ENCODE results near the gene PILRA. TPM values are rescaled to one million over a fixed set of nuclear protein-coding genes. Genes with fewer than 3 reads are reported as not detected.

PILRA gene
- total and polyA plus RNA-seq, 2 of the 13 experiments (the other 11 are each of a cell fraction or from before 2014, with no cell fraction given) = 0.13 to 1.3 TPM

GRCh38 chr7:100428967-100429636 lies 55.8 kb downstream of the PILRA start (continued):
- TF ChIP-seq ZNF318 (CRISPR knock-in tag; IDR thresholded peaks at IDR 0.05) (no peak), SP140L (CRISPR knock-in tag; IDR thresholded peaks at IDR 0.05; ENCODE audit: borderline replicate concordance) (peak; percentile 73; the same call in 1 of the 2 replicates), ZSCAN21 (CRISPR knock-in tag; IDR thresholded peaks at IDR 0.05; ENCODE audit: borderline replicate concordance) (peak; percentile 53), PHF21A (CRISPR knock-in tag; IDR thresholded peaks at IDR 0.05) (no peak), GFI1 (CRISPR knock-in tag; IDR thresholded peaks at IDR 0.05; ENCODE audit: borderline replicate concordance) (no peak), ZBTB34 (CRISPR knock-in tag; IDR thresholded peaks at IDR 0.05) (no peak), HOXD1 (CRISPR knock-in tag; IDR thresholded peaks at IDR 0.05) (peak; percentile 17; the same call in 1 of the 2 replicates), JUN (CRISPR knock-in tag; IDR thresholded peaks at IDR 0.05) (peak; percentile 23; the same call in 1 of the 2 replicates), DNMT1 (CRISPR knock-in tag; IDR thresholded peaks at IDR 0.05) (no peak), ZNF710 (CRISPR knock-in tag; IDR thresholded peaks at IDR 0.05; ENCODE audit: borderline replicate concordance) (no peak), RFXANK (CRISPR knock-in tag; IDR thresholded peaks at IDR 0.05) (no peak), RXRB (CRISPR knock-in tag; IDR thresholded peaks at IDR 0.05; ENCODE audit: borderline replicate concordance) (0 out of 2 replicates have a peak, but pooled peaks have one; percentile 41), NR2F2 (IDR thresholded peaks at IDR 0.05; ENCODE audit: borderline replicate concordance, low read depth) (no peak), ZNF317 (CRISPR knock-in tag; IDR thresholded peaks at IDR 0.05) (no peak), SOX5 (CRISPR knock-in tag; IDR thresholded peaks at IDR 0.05; ENCODE audit: borderline replicate concordance) (peak; percentile 62; the same call in 1 of the 2 replicates), ZNF501 (CRISPR knock-in tag; IDR thresholded peaks at IDR 0.05) (no peak; the same call in 1 of the 2 replicates)

Data from HepG2 (cell line).